SW480 (cell line): Measurements from ENCODE around the gene RUNX3.
"Not testable (repeated sequence)": the region's sequence is repeated elsewhere in the genome, so short reads cannot be mapped to it uniquely, and the experiment has no call there.

Experiments
- DNase-seq: peaks from one replicate; pipeline ENCODE4 v3.0.0-alpha.2; 2016; ENCODE audit warnings: low spot score

The RUNX3 gene

GRCh38 chr1:24900486-24900849, 29.6 kb downstream of the RUNX3 start:
- DNase-seq, result no peak

GRCh38 chr1:24899581-24900485, 30.2 kb downstream of the RUNX3 start:
- no peak for DNase-seq

DNA sequence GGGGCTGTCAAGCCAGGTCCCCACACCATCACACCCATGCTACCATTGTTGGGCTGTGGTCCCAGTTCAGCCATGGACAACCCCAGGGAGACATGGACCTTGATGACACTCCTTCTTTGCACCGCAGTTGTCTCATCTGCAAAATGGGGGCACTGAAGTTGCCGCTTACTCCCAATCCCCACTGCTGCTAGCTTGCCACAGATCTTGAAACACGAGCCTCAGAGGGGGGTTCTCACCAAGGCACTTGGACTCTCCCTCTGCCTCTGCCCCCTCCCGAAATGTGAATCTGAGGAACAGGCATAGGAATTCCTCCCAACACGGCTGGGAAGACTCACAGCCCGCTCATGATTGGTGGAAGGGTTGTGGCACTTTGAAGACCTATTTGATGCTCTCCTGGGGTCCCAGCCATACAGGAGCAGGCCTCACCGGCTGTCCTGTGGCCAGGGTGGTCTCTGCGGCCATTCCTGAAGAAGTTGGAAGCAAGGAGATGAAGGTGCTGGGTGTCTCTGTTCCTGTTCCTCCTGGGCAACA, 31.1 kb downstream of the RUNX3 start:
- no peak for DNase-seq

- DNase-seq, result peak; percentile 44
Observed at GRCh38 chr1:24898152-24898908, 31.7 kb downstream of the RUNX3 start.

GRCh38 chr1:24897263-24898151, 32.6 kb downstream of the RUNX3 start:
- no peak for DNase-seq

DNA sequence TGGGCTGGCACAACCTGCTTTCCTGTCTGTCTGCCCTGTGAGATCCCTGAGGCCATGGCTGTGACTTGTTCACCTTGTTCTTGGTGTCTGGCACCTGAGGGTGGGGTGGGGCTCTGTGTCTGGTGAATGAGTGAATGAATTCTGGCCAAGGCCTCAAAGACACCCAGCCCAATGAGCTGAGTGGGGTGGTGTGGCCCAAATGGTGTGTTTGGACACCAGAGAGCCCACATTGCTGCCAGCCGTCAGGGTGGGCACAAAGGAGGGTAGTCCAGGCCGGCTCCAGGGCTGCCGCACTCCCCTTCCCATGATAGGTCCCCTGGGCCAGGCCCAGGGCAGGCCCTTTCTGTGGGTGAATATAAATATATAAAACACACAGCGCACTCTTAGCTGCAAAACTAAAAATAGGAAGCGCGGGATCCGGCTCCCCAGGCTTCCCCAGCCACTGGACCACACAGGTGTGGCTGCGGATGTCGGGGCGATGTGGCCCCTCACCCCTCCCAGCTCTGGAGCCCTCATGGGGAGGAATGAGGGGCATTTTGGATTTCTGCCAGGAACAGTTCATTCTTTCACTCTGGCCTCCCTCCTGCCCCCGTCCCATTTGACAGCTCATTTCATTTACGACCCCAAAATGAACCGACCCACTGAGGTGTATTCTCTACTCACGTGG, 33.3 kb downstream of the RUNX3 start:
- no peak for DNase-seq

- DNase-seq, result no peak
Observed at GRCh38 chr1:24896176-24896575, 33.9 kb downstream of the RUNX3 start.

DNA sequence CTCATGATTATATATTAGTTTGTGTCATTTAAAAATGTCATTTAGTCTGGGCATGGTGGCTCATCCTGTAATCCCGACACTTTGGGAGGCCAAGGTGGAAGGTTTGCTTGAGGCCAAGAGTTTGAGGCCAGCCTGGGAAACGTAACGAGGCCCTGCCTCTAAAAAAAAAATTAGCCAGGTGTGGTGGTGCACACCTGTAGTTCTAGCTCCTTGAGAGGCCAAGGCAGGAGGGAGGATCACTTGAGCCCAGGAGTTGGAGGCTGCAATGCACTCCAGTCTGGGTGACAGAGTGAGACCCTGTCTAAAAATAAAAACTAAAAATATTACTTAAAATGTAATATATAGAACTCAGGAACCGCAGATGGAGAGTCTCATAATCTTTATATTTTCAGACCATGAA, 34.6 kb downstream of the RUNX3 start:
- no peak for DNase-seq

DNA sequence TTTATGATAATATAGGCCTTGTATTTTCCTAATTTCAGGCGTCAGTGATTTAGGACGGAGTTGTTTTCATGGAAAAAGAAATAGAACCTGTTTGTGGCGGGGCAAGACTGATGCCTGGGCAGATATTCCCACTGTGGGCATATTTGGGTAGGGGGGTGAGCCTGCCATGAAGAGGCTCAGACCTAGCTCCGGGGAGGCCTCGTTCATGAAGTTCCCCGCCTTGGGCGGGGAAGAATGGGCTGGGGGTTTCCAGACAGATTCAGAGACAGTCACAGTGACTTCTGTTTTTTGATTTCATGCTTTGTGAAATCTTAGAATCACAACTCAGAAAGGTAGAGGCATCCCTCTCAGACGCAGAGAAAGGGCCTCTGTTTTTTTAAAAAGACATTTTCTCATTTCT, 36.1 kb downstream of the RUNX3 start:
- DNase-seq, result no peak

GRCh38 chr1:24893431-24893830, 36.6 kb downstream of the RUNX3 start:
- no peak for DNase-seq

DNA sequence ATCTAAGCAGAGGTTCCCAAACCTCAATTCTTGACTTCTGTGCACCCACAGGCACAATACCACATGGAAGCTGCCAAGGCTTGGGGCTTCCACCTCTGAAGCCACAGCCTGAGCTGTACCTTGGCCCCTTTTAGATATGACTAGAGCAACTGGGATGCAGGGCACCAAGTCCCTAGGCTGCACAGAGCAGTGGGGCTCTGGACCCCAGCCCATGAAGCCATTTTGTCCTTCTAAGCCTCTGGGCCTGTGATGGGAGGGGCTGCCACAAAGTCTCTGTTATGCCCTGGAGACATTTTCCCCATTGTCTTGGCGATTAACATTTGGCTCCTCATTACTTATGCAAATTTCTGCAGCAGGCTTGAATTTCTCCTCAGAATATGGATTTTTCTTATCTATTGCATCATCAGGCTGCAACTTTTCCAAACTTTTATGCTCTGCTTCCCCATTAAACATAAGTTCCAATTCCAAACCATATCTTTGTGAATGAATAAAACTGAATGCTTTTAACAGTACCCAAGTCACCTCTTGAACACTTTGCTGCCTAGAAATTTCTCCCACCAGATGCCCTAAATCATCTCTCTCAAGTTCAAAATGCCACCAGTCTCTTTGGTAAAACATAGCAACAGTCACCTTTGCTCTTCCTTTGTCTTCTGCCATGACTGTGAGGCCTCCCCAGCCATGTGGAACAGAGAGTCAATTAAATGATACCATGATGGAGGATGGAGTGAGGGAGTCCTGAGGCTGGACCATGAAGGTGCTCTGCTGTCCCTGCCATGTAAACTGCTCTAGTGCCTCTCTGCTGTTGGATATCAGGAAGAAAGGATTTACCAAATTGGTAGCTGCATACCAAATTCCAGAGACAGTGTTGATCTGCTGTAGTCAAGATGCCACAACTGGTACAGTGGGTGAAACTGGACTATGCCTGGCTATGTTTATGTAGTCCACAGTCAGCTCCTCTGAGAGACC, 37.6 kb downstream of the RUNX3 start:
- DNase-seq, result no peak

DNA sequence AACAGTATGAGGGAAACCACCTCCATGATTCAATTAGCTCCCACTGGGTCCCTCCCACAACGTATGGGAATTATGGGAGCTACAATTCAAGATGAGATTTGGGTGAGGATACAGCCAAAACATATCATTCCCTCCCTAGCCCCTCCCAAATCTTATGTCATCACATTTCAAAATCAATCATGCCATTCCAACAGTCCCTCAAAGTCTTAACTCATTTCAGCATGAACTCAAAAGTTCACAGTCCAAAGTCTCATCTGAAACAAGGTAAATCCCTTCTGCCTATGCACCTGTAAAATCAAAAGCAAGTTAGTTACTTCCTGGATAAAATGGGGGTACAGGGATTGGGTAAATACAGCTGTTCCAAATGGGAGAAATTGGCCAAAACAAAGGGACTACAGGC, 38.7 kb downstream of the RUNX3 start:
- DNase-seq, result not testable (repeated sequence)

DNA sequence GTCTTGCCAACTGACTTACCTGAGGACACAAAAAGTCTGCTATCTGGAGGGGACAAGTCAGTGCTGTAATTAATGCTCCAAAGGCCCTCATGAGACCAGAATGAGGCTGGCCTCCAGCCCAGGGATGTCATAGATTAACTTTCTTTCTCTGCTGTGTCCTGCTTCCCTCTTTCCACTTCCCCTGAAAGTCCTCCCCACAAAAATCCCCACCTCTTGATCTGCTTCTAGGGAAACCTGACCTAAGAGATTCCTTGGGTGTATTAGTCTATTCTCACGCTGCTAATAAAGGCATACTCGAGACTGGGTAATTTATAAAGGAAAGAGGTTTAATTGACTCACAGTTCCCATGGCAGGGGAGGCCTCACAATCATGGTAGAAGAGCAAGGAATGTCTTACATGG, 39.2 kb downstream of the RUNX3 start:
- no peak for DNase-seq

DNA sequence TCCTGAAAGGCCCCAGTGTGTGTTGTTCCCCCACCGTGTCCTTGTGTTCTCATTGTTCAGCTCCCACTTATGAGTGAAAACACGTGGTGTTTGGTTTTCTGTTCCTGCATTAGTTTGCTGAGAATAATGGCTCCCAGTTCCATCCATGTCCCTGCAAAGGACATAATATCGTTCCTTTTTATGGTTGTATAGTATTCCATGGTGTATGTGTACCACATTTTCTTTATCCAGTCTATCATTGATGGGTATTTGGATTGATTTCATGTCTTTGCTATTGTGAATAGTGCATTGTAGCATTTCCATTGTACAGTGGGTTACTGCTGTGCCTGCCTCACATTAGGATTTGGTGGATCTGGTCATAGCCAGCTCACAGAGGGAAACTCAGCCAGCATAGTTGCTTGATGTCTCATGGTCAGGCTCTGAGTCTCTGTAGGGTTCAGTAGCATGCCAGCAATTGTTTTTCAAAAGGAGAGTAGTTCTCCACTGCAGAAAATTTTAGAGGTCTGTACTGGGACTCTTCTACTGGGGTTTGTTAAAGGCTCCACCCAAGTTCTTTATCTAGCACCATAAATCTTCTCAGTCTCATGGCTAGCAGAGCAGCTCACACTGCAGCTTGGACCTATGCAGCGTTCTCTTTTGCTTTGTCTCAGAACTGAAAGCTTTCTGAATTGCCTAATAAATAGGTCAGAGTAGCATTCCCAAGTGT, 41.0 kb downstream of the RUNX3 start:
- DNase-seq, result no peak

DNA sequence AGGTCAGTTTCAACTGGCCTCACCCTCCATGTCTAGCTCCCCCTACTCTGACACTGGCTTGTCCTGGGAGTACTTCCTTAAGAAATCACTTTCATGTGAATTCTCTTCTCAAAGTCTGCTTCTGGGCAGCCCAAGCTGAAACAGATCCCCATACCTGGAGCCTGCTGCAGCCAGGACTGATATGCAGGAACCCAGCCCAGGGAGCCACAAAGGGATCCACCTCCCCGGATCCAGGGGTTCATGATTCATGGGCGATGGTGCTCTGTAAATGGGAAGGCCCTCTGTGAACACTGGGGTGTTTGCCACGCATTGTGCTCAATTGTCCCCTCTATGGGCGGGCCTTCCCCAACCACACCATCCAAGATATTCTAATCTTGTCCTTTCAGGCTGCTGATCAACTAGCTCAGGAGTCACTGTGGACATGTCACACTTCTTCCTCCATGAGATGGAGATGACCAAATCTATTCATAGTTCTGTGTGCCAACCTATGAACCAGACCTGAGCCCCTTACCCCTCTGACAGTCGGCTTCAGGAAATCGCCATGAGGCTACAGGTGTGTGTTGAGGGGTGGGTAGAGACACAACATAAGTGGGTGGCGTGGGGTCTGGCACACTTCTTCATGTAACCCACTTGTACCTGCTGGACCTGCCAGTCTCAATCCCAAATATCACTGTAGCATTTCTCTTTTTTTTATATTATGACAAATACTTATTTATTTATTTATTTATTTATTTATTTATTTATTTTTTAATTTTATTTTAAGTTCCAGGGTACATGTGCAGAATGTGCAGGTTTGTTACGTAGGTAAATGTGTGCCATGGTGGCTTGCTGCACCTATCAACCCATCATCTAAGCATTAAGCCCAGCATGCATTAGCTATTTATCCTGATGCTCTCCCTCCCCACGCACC, 41.8 kb downstream of the RUNX3 start:
- no peak for DNase-seq

DNA sequence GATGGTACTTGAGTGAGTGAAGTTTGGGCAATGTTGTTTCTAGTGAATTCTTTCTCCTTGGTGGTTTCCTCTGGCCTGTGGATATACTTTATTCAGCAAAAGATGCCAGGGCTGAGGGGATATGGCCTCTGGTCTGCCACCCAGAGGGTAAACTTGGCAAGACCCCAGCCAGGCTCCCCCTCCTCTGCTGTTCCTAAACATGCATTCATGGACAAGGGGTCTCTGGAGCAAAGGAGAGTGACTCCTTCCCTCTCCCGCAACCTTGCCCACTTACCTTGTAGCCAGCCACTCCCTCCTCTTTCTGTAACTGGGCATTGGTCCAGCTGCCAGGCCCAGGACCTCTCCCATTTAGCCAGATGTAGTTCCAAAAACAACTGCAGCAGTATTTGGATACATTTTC, 43.8 kb downstream of the RUNX3 start:
- DNase-seq, result no peak

DNA sequence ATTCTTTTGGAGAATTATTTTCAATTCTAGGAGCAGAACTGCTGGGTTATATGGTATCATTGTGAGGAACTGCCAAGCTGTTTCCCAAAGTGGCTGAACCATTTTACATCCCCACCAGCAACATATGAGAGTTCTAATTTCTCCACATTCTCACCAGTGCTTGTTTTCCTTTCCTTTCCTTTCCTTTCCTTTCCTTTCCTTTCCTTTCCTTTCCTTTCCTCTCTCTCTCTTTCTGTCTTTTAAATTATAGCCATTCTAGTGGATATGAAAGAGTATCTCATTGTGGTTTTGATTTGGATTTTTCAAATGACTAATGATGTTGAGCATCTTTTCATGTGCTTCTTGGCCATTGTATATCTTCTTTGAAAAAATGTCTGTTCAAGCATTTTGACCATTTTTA, 45.3 kb downstream of the RUNX3 start:
- DNase-seq, result no peak

DNA sequence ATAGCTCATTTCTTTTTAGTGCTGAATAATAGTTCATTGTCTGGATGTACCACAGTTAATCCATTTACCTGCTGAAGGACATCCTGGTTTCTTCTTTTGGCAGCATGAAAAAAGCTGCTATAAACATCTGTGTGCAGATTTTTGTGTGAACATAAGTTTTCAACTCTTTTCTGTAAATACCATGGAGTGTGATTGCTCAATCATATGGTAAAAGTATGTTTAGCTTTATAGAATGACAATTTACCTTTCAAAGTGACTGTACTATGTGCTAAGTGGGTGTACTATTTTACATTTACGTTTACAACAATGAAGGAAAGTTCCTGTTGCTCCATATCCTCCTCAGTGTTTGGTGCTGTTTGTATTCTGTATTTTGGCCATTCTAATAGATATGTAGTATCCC, 49.0 kb downstream of the RUNX3 start:
- DNase-seq, result no peak
